Measurements from ENCODE around the gene TGFB2.
"Not testable (repeated sequence)": the region's sequence is repeated elsewhere in the genome, so short reads cannot be mapped to it uniquely, and the experiment has no call there.

TGFB2 gene

DNA sequence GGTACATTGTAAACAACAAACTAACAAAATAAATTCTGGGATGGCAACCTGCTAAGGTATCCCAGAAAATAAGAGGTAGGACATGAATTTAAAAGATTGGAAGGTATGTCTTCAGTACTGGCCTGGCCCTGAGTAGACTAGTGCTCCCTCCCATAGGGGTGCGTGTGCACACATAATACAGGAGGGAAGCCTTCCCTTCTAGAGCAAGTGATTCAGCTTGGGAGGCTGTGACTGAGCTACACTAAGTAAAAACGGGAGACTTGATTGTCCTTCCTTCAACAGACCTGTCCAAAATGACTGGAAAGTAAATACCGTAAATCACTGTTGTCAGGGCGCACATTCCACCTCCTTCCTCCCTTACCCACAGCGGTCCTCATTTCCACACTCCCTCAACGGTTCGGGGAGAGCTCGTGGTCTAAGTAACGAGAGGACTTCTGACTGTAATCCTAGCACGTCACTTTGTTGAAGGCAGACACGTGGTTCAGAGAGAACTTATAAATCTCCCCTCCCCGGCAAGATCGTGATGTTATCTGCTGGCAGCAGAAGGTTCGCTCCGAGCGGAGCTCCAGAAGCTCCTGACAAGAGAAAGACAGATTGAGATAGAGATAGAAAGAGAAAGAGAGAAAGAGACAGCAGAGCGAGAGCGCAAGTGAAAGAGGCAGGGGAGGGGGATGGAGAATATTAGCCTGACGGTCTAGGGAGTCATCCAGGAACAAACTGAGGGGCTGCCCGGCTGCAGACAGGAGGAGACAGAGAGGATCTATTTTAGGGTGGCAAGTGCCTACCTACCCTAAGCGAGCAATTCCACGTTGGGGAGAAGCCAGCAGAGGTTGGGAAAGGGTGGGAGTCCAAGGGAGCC is at the start of gene TGFB2:
Gene TGFB2, plus strand, starts transcription at position 523 of the 859 bp plus-strand sequence. CDS start 1,366 bp downstream, outside the sequence.
- DNase-seq = no peak

DNA sequence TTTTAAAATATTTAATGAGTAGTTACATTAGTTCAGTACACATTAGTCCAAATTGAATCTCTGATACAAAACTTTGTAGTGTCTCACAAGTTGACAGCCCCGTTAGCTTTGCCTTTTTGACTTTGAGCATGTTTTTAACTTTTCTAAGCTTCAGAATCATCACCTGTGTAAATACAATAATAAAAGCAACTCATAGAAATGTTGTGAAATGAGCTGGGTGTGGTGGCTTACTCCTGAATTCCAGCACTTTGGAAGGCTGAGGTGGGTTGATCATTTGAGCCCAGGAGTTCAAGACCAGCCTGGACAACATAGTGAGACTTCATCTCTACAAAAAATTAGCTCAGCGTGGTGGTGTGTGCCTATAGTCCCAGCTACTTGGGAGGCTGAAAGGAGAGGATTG is 49.0 kb upstream of the TGFB2 start:
- no peak for DNase-seq

DNA sequence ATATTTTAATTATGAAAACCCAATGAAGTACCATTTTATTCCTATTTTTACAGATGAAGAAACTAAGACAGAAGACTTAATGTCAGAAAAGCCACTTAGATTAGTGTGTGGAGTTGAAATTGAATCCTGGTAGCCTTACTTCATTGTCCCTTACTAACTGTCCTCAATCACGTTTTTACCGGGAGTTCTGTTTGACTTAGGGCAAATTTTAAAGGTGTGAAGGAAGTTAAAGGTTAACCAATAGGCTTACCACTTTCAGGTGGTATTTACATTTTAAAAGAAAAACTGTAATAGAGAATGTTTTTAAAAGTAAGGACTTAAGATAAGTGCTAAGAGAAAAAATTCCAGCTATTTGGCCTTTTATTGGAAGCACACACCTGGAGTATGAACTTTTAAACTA is 47.7 kb upstream of the TGFB2 start:
- no peak for DNase-seq

DNA sequence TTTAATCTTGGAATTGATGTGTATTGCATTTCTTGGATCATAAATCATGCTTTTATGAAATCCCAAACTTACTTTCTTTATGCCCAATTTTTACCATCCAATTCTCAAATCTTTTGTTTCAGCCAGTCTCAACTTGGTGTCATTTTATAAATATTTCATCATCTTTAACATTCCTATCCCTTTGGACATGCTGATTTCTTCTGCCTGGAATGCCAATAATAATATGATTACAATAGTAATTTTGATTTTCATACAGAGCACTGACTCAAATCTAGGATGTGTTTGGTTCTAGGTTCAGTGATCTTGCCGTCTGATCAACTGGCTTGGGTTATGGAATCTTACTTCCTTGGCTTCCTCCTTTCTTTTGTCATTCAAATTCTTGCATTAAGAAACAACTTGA is 47.3 kb upstream of the TGFB2 start:
- no peak for DNase-seq

DNA sequence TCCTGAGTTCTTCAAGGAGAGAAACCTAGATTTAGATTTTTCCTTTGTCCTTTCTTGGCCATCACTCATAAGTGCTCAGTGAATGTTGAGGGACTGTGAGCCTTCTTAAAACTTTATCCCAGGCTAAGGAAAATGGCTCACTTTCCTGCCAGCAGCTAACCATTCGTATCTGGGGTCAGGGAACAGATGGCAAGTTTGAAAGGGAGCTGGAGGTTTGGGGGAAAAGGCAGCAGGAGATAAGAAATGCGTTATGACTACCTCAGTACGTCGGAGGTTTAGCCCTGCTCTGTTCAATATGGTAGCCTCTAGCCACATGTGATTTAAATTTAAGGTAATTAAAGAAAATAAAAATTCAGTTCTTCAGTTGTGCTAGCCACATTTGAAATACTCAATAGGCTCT is 46.7 kb upstream of the TGFB2 start:
- DNase-seq = no peak

DNA sequence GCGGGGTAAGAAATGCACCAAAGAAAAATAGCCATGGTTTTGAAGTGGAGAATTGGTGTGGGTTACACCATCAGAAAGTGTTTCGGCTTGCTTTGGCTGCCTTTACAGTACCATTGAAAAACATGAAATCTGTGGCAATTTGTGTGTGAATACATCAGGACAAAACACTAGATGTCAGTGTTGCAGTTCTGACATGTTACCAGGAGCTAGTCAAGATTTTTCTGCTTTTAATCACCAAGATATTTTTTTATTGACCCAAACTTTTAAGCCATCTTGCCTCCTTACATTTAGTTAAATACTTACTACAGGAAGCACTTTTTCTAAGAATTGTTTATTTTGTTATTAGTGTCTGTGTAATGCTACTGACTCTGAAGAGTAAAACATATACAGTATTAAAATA is 45.7 kb upstream of the TGFB2 start:
- DNase-seq = no peak

GRCh38 chr1:218301217-218301616 is 43.9 kb upstream of the TGFB2 start:
- DNase-seq = no peak

GRCh38 chr1:218302155-218302554 is 43.0 kb upstream of the TGFB2 start:
- DNase-seq = no peak

GRCh38 chr1:218303176-218303879 is 41.8 kb upstream of the TGFB2 start:
- no peak for DNase-seq

GRCh38 chr1:218304281-218305039 is 40.7 kb upstream of the TGFB2 start:
- DNase-seq = no peak

GRCh38 chr1:218305472-218306064 is 39.6 kb upstream of the TGFB2 start:
- no peak for DNase-seq

GRCh38 chr1:218312509-218312908 is 32.6 kb upstream of the TGFB2 start:
- DNase-seq = no peak

- DNase-seq = no peak
Observed at GRCh38 chr1:218314316-218314715, 30.8 kb upstream of the TGFB2 start.

DNA sequence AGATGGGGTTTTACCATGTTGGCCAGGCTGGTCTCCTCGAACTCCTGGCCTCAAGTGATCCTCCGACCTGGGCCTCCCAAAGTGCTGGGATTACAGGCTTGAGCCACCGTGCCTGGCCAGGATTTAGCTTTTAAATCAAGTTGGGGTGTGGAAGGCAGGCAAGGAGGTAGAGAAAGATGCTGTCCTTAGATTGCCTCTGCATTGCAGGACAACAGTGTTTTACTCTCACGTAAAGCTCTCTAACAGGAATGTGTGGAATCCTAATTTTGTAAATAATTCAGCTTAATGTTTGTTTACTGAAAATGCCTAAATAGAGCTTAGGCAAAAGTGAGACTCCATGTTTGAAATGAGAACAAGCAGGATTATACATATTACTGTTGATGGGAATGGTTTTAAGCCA is 29.5 kb upstream of the TGFB2 start:
- no peak for DNase-seq

GRCh38 chr1:218317061-218317460 is 28.1 kb upstream of the TGFB2 start:
- DNase-seq = no peak

- DNase-seq = not testable (repeated sequence)
Observed at GRCh38 chr1:218320182-218320581, 25.0 kb upstream of the TGFB2 start.

DNA sequence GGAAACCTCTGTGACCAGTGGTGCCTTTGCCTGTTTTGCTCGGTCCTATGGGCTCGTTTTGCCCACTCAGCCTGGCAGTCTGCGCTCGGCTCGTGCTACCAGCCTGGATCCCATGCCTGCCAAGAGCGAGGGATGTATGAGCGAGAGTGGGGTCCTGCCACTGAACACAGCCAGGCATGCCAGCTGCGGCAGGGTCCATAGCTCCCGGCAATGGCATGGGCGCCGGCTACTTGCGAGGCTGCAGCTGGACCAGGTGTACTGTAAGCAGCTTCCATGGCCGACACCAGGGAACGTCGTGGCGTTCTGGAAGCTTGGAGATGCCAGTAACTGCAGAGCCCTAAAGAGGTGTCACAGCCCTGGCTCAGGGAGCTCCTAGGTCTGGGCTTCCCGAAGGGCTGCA is 22.4 kb upstream of the TGFB2 start:
- DNase-seq = no peak

DNA sequence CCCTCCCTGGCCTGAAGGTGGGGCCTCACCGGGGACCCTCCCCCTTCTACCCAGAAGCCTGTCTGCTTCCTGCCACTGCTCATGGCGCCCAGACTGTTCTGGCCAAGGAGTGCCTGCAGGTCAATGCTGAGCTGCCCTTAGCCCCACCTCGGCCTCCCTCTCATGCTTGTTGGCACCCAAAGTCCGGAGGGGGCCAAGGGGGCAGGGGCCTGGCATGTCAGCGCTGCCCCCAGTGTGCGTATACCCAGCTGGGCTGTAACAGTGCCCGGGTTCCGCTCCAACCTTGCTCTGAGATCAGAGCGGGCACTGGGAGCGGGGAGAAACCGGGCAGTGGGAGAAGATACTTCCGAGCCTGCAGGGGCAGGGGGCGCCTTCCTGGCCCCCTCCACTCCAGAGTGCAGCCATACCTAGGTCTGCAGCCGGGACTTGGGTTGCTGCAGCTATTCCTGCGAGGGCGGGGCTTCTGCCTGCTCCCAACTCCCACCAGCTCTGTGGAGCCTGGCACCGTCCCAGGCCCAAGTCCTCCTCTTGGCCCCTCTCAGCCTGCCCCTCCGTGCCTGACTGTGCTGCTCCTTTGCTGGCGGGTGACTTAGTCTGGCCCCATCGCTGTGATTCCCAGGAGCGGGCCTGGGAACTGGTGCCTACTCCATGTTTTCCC is 21.4 kb upstream of the TGFB2 start:
- no peak for DNase-seq

DNA sequence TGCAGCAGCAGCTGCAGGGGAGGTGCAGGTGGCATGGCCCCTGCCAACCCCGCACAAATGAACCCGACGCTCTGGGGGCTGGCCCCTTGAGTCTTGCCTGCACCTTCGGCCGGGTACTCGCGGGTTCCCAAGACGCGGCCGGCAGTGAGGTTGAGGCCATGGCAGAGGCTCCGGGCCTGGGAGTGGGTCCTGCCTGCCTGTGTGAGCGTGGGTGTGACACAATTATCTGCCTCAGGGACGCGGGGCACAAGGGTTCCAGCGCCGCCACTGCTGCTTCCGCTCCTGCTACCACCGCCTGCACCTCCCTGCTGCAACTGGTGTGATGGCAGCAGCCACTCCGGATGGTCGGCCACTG is 20.9 kb upstream of the TGFB2 start:
- DNase-seq = no peak

- DNase-seq = no peak
Observed at GRCh38 chr1:218328769-218329168, 16.4 kb upstream of the TGFB2 start.

DNA sequence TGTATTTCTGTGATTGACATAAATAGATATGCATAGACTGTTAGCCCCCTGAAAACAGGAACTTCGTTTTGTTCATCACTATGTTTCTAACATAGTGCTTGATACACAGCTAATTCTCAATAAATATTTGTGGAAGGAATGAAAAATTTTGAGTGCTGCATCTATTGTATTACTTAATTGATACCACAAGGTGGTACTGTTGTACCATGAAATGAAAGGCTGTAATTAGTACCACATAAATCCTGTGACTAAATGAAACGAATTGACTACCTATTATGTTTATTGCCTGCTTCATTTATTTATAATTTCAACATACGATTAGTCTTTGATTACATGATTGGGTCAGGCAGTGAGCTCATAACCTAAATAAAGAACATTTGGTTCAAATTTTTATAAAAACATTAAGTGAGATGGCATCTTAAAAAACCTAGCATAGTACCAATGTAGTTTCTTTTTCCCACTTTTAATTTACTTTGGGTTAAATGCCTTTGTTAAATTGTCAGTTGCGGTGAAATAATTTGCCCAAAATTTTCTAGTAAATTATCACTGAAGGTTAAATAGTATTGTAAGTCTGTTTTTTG is 15.0 kb upstream of the TGFB2 start:
- DNase-seq = peak; percentile 50

DNA sequence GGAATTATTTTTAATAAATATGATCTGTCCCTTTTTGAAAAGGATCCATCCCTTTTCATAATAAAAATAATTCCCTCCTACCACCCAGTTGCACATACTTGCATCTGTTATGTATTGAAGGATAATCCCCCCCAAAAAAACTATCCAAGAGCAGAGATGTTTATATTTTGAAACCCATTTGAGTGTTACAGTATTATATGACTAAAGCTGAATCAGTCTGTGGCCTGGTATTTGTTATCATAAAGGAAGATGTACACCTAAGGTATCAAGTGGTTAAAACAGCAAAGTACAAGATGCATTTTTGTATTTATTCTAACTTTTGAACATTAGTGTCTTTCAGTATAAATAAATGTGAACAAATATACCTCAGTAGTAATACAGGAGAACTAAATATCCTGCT is 12.7 kb upstream of the TGFB2 start:
- DNase-seq = no peak

Data from CD4-positive, alpha-beta T cell treated with Interleukin-12 subunit alpha and Interleukin-12 subunit beta, for 1 hour (primary cell).